DOHH2 (cell line): ENCODE data around the gene LRRC40.
"Not testable (repeated sequence)": the region's sequence is repeated elsewhere in the genome, so short reads cannot be mapped to it uniquely, and the experiment has no call there.

Experiments used
- CTCF ChIP-seq: fragments of 200-600 bp; sonication (generic); IDR thresholded peaks from one replicate; pipeline ENCODE4 v1.5.1; 2014; ENCODE audit warnings: antibody characterized with exemption, mild to moderate bottlenecking, low read depth, low read length; ENCODE audit not compliant: poor library complexity, severe bottlenecking
- EZH2phosphoT487 ChIP-seq: fragments of 200-600 bp; sonication (generic); IDR thresholded peaks from 2 replicates; pipeline ENCODE4 v1.6.1; 2017; ENCODE audit warnings: borderline replicate concordance, mild to moderate bottlenecking, antibody characterized with exemption, low read length, moderate library complexity, mixed read lengths

GRCh38 chr1:70185181-70185580 is 20.2 kb downstream of the LRRC40 start:
- TF ChIP-seq CTCF, EZH2phosphoT487: not testable (repeated sequence)
